ENCODE results near the gene GZMM.

Gene GZMM

DNA sequence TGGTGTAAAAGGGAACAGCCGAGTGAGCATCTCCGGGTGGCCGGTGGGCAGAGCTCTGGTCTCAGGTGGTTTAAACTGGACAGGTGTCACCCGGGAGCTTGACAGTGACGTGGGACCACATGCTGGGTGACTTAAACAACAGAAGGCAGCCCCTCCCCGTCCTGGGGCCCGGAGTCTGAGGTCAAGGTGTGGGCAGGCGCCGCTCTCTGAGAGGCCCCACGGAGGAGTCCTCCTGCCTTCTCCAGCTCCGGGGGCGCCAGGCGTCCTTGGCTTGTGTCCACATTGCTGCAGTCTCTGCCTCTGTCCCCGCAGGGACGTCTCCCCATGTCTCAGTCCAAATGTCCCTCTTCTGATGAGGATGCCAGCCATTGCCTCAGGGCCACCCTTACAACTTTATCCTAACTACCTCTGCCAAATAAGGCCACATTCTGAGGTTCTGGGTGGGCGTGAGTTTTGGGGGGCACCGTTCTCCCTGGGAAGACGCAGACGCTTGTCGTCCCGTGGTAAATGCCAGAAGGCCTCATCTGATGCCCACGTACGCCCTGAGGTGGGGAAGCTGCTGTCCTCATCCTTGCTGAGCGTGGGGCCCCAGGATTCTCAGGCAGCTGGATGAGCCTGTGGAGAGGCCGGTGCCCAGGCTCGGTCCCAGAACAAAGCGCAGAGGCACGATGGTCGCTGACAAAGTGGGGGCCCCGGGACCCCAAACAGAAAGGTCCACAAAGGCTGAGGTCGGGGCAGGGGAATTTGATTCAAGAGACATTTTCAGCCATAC, 12.9 kb downstream of the GZMM start:
- no peak overlapping the region for H3K4me3 ChIP-seq (ENCODE audit: low read depth, low read length)
- DNase-seq (ENCODE audit: low read depth): no peak

DNA sequence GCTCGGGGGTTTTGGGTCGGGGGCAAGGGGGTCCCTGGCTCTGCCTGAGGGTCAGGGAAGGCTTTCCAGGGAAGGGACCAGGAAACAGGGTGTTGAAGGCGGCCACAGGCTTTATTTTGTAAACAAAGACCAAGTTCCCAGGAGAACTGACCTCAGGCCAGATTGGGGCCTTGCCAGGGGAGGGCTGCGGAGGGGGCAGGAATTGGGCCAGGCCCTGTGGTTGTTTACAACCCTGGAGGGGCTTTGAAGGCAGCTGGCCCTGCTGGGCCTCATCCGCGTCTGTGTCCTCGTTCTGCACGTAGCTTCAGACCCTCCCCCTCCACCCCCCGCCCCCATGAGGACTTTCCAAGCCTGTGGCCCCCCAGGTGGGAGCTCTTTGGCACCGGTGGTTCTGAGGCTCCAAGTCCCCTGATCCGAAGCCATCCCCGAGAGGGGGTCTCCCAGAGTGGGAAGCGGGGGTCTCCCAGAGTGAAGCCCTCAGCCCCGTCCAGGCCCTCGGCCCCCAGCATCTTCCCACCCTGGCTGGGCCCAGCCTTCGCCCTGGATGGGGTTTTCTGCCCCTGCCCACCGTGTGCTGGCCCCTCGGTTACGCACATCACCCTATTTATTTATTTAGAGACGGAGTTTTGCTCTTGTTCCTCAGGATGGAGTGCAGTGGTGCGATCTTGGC, 15.1 kb downstream of the GZMM start:
- no peak overlapping the region for H3K4me3 ChIP-seq (ENCODE audit: low read depth, low read length)
- DNase-seq (ENCODE audit: low read depth): no peak
- TF ChIP-seq, protein P1, sequence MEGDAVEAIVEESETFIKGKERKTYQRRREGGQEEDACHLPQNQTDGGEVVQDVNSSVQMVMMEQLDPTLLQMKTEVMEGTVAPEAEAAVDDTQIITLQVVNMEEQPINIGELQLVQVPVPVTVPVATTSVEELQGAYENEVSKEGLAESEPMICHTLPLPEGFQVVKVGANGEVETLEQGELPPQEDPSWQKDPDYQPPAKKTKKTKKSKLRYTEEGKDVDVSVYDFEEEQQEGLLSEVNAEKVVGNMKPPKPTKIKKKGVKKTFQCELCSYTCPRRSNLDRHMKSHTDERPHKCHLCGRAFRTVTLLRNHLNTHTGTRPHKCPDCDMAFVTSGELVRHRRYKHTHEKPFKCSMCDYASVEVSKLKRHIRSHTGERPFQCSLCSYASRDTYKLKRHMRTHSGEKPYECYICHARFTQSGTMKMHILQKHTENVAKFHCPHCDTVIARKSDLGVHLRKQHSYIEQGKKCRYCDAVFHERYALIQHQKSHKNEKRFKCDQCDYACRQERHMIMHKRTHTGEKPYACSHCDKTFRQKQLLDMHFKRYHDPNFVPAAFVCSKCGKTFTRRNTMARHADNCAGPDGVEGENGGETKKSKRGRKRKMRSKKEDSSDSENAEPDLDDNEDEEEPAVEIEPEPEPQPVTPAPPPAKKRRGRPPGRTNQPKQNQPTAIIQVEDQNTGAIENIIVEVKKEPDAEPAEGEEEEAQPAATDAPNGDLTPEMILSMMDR (IDR thresholded peaks at IDR 0.05; ENCODE audit: control insufficient read depth, extremely low read depth, insufficient read depth): no peak

More for the DNA sequence above, 12.9 kb downstream of the GZMM start:
- TF ChIP-seq, protein P1 (IDR thresholded peaks at IDR 0.05; ENCODE audit: control insufficient read depth, extremely low read depth, insufficient read depth): no peak

DNA sequence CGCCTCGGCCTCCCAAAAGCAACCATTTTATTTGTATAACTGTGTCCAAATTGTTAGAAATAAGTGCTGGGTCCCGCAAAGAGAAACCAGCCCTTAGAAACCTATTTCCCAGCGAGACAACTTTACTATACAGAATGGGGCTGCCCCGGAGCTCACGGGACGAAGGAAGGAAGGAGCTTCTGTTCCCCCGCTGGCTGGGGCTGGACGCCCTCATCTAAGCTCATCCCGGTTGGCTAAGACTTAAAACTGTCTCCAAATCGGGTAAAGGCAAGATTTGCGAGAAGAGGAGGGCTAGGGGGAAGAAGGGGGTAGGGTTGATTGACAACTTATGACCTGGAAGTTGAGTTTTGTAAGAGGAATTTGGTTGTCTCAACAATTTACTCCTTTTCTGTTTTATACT, 16.3 kb downstream of the GZMM start:
- TF ChIP-seq, protein P1 (IDR thresholded peaks at IDR 0.05; ENCODE audit: control insufficient read depth, extremely low read depth, insufficient read depth): no peak
- DNase-seq (ENCODE audit: low read depth): no peak
- H3K4me3 ChIP-seq (ENCODE audit: low read depth, low read length): no peak overlapping the region

DNA sequence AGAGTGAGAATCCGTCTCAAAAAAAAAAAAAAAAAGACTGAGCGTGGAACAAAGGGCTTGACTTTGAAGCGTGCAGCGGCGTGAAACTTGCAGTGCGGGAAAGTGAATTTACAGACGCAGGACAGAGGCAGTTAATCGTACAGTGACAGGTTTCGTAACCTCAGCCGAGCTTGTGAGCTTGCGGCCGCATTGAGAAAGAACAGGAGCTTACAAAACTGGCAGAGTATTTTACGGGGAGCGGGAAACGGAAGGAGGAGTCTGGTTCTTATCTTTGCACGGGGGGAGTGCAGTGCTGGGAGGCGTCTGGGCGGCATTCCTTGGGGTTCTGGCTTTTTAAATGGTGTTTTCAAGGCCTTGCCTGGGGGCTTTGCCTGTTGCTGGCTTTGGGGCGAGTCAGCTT, 22.6 kb downstream of the GZMM start:
- TF ChIP-seq, protein P1 (IDR thresholded peaks at IDR 0.05; ENCODE audit: control insufficient read depth, extremely low read depth, insufficient read depth): no peak
- no peak overlapping the region for H3K4me3 ChIP-seq (ENCODE audit: low read depth, low read length)
- DNase-seq (ENCODE audit: low read depth): no peak

DNA sequence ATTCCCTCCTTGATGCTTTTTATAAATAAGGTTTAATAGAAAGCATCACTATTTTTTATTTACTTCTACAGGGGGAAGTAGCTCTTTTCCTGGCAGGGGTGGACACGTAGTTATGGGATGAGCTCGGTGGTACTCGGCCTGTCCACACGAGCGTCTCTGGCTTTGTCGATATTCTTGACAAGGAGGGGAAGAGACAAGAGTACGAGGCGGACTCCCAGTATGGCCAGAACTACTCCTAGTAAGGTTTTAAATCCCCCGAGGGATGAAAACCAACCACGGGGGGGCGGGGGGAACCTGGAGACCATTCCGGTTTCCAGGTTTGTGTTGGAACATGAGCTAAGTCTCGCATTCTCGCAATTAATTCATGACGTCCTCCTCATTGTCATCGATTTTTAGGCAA, 23.0 kb downstream of the GZMM start:
- TF ChIP-seq, protein P1 (IDR thresholded peaks at IDR 0.05; ENCODE audit: control insufficient read depth, extremely low read depth, insufficient read depth): no peak
- no peak for DNase-seq (ENCODE audit: low read depth)
- no peak overlapping the region for H3K4me3 ChIP-seq (ENCODE audit: low read depth, low read length)

DNA sequence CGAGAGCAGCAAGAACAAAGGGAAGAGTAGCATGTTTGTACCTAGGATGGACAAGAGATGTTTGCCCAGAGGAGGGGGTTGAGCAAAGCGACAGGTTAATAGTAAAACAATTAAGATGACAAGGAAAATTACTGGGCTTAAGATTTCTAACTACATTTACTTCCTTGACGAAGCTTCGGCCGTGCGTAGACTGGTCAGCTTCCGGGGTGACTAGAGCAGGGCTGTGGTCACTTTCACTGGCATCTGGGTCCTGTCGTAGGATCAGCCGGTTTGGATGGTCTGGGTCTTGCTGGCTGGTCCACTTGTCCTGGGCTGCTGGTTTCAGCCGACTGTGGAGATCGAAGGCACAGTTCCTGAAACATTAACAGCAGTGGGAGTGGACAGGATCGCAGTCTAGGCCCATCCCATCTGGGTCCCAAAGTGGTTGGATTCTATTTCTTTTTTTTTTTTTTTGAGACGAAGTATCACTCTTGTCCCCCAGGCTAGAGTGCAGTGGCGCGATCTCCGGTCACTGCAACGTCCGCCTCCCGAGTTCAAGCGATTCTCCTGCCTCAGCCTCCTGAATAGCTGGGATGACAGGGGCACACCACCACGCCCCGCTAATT, 23.5 kb downstream of the GZMM start:
- DNase-seq (ENCODE audit: low read depth): no peak
- no peak overlapping the region for H3K4me3 ChIP-seq (ENCODE audit: low read depth, low read length)
- TF ChIP-seq, protein P1 (IDR thresholded peaks at IDR 0.05; ENCODE audit: control insufficient read depth, extremely low read depth, insufficient read depth): no peak

All from LNCaP clone FGC (cell line).